HepG2 (cell line): ENCODE data around the gene ZFHX3. TPM values are rescaled to one million over a fixed set of nuclear protein-coding genes. Genes with fewer than 3 reads are reported as not detected.

Source experiments
- ATAC-seq: fragments of 200-7000 bp; cut with Tn5 transposase; 3 replicates; pipeline ENCODE4 v1.9.1; 2020; ENCODE audit warnings: mild to moderate bottlenecking, moderate library complexity
- BruUV-seq: library from RNA; stranded (reverse); fragments of 400-500 nt; replicated peaks from 2 replicates; lab custom pipeline; 2021; lab: Mats Ljungman, UMichigan
- CTCF ChIA-PET: fragments of 300-600 bp; formaldehyde crosslinking; extraction: SDS; loops from one replicate; lab custom pipeline; 2021; ENCODE audit warnings: low total read pairs, inconsistent platforms, low intra/inter-chr PET ratio; lab: Yijun Ruan, JAX
- POLR2A ChIA-PET: fragments of 350-600 bp; sonication (Branson Sonifier 250); formaldehyde crosslinking; loops from one replicate; lab custom pipeline; 2020; ENCODE audit warnings: antibody characterized with exemption, inconsistent platforms; lab: Yijun Ruan, JAX
- DNase-seq: peaks from one replicate; pipeline ENCODE4 v3.0.0-alpha.2; 2015; ENCODE audit warnings: low spot score
- FAIRE-seq: peaks from 3 replicates; lab custom pipeline; 2011; peaks lifted over from hg19 to GRCh38; lab: Jason Lieb, UNC
- H2AFZ ChIP-seq: one replicate; pipeline ENCODE4 v1.6.1; 2011; ENCODE audit warnings: low read length, inconsistent platforms
- H3K27ac ChIP-seq: fragments of 300-600 bp; 3 replicates; pipeline ENCODE4 v1.8.0; 2011; ENCODE audit warnings: mixed run types, mild to moderate bottlenecking, mixed read lengths, low read length, inconsistent platforms; ENCODE audit not compliant: insufficient read depth; ENCODE audit errors: extremely low read length
- H3K27me3 ChIP-seq, 2 experiments: fragments of 200-600 bp in 1 of 2; 2 replicates in 1 of 2; 3 replicates in 1 of 2; pipeline versions ENCODE4 v1.6.0 to v1.8.0; 2011; ENCODE audit warnings: low read length in 2 of 2, mild to moderate bottlenecking in 2 of 2, moderate library complexity in 2 of 2, inconsistent platforms in 1 of 2; ENCODE audit not compliant: insufficient read depth in 2 of 2, control insufficient read depth in 1 of 2
- H3K36me3 ChIP-seq, 2 experiments: fragments of 200-600 bp in 1 of 2; replicated peaks in 1 of 2; 2 replicates in 1 of 2; 3 replicates in 1 of 2; pipeline versions ENCODE4 v1.5.1 to v1.8.0; 2011; ENCODE audit warnings: low read length in 2 of 2, inconsistent platforms in 1 of 2; ENCODE audit not compliant: insufficient read depth in 2 of 2, control insufficient read depth in 1 of 2
- H3K4me1 ChIP-seq: 2 replicates; pipeline ENCODE4 v1.5.1; 2012; ENCODE audit warnings: low read length, inconsistent platforms; ENCODE audit not compliant: insufficient read depth
- H3K4me2 ChIP-seq: 2 replicates; pipeline ENCODE4 v1.6.0; 2011; ENCODE audit warnings: low read depth, low read length, inconsistent platforms
- H3K4me3 ChIP-seq, 3 experiments: fragments of 200-600 bp in 1 of 3; sonication (generic), shearing (Covaris generic) in 1 of 3; replicated peaks in 1 of 3; 2 replicates each; pipeline ENCODE4 v1.5.1; 2011 to 2016; ENCODE audit warnings: low read length in 3 of 3, inconsistent platforms in 2 of 3, low read depth in 2 of 3, mild to moderate bottlenecking in 2 of 3, control low read depth in 1 of 3, mixed read lengths in 1 of 3; ENCODE audit not compliant: insufficient read depth in 1 of 3
- H3K79me2 ChIP-seq: one replicate; pipeline ENCODE4 v1.6.1; 2011; ENCODE audit warnings: low read length, inconsistent platforms; ENCODE audit not compliant: insufficient read depth
- H3K9ac ChIP-seq: 2 replicates; pipeline ENCODE4 v1.6.0; 2011; ENCODE audit warnings: mild to moderate bottlenecking, low read depth, low read length, inconsistent platforms; ENCODE audit not compliant: insufficient read depth
- H3K9me3 ChIP-seq: 2 replicates; pipeline ENCODE4 v1.5.1; 2012; ENCODE audit warnings: mild to moderate bottlenecking, low read length
- H4K20me1 ChIP-seq: 2 replicates; pipeline ENCODE4 v1.6.0; 2011; ENCODE audit warnings: inconsistent platforms, mild to moderate bottlenecking, low read length, moderate library complexity; ENCODE audit not compliant: insufficient read depth
- CCDC6 ChIP-seq: sonication (generic); formaldehyde crosslinking; IDR thresholded peaks from 2 replicates; pipeline ENCODE4 v1.8.1; 2022; ENCODE audit warnings: mild to moderate bottlenecking, missing genetic modification reagents, moderate library complexity
- MEF2D ChIP-seq: sonication (generic); formaldehyde crosslinking; IDR thresholded peaks from 2 replicates; pipeline ENCODE4 v1.5.1; 2020; ENCODE audit warnings: mild to moderate bottlenecking, missing genetic modification reagents
- PAWR ChIP-seq: sonication (generic); formaldehyde crosslinking; IDR thresholded peaks from 2 replicates; pipeline ENCODE4 v1.4.0; 2020; ENCODE audit warnings: missing genetic modification reagents, mild to moderate bottlenecking, borderline replicate concordance
- RAD51 ChIP-seq: fragments of 450-650 bp; IDR thresholded peaks from 2 replicates; pipeline ENCODE4 v1.6.1; 2016; ENCODE audit warnings: borderline replicate concordance
- TAF15 ChIP-seq: fragments of 200-400 bp; formaldehyde crosslinking; IDR thresholded peaks from one replicate; pipeline ENCODE4 v1.6.1; 2018; ENCODE audit warnings: mild to moderate bottlenecking, low read depth, low read length; ENCODE audit not compliant: poor library complexity, severe bottlenecking
- TBX3 ChIP-seq: fragments of 450-650 bp; IDR thresholded peaks from 2 replicates; pipeline ENCODE4 v1.6.1; 2017; ENCODE audit warnings: antibody characterized with exemption, mild to moderate bottlenecking, inconsistent platforms, borderline replicate concordance
- ZBED4 ChIP-seq: sonication (generic); formaldehyde crosslinking; IDR thresholded peaks from 2 replicates; pipeline ENCODE4 v1.4.0; 2020; ENCODE audit warnings: missing genetic modification reagents, borderline replicate concordance
- ZFP90 ChIP-seq: sonication (generic); formaldehyde crosslinking; IDR thresholded peaks from 2 replicates; pipeline ENCODE4 v1.8.0; 2022; ENCODE audit warnings: missing genetic modification reagents, mild to moderate bottlenecking, inconsistent platforms, borderline replicate concordance
- ZIK1 ChIP-seq: sonication (generic); formaldehyde crosslinking; IDR thresholded peaks from 2 replicates; pipeline ENCODE4 v1.5.0; 2020; ENCODE audit warnings: mild to moderate bottlenecking, low read depth, missing genetic modification reagents, borderline replicate concordance
- ZNF3 ChIP-seq: IDR thresholded peaks from 2 replicates; pipeline ENCODE4 v1.7.0; 2017; ENCODE audit warnings: inconsistent platforms
- WGBS: methylation state at CpG from one replicate; pipeline ENCODE4 v1.1.6; 2017; ENCODE audit warnings: low lambda C conversion rate; 5-methylcytosine and 5-hydroxymethylcytosine counted together
- in situ Hi-C: cut with HindIII; loops from 2 replicates; pipeline ENCODE4 v1.10.0; 2017; ENCODE audit warnings: low pct_unique_long_range_greater_than_20kb; ENCODE audit not compliant: extremely low pct_ligation_motif_present
- intact Hi-C: fragments of 100-400 bp; cut with micrococcal nuclease; formaldehyde crosslinking; loops from one replicate; pipeline ENCODE4 v1.10.0; 2022; ENCODE audit not compliant: unreplicated experiment
- polyA plus RNA-seq, 8 experiments: library from polyadenylated mRNA; depleted of rRNA in 3 of 8; stranded (reverse) in 7 of 8; unstranded in 1 of 8; fragments of >200 nt; fragmentation: Illumina TruSeq in 4 of 8; extraction: Trizol in 4 of 8; gene quantifications; 2 replicates each; pipeline versions ENCODE4 v1.2.1 to v1.2.3, GENCODE V29; 2011 to 2016; ENCODE audit warnings: low read depth in 4 of 8, missing spikeins in 1 of 8, mixed read lengths in 1 of 8; ENCODE audit not compliant: insufficient read depth in 1 of 8
- total RNA-seq, 5 experiments: library from RNA; depleted of rRNA; stranded (reverse); fragments of >200 nt; fragmentation: Illumina TruSeq; extraction: Trizol; gene quantifications; 2 replicates each; pipeline ENCODE4 v1.2.3, GENCODE V29; 2016; ENCODE audit warnings: low read depth in 1 of 5
- TF ChIP-seq, protein P1 (sequence below): sonication (generic); formaldehyde crosslinking; IDR thresholded peaks from 2 replicates; pipeline ENCODE4 v1.4.0; 2020; ENCODE audit warnings: mild to moderate bottlenecking, missing genetic modification reagents

The ZFHX3 gene
- total and polyA plus RNA-seq, 2 of the 13 experiments (the other 11 are each of a cell fraction or from before 2014, with no cell fraction given) = 5.0 to 6.0 TPM

GRCh38 chr16:72783716-72784318 lies 264.1 kb downstream of the ZFHX3 start (continued):
- TF ChIP-seq, protein P1, sequence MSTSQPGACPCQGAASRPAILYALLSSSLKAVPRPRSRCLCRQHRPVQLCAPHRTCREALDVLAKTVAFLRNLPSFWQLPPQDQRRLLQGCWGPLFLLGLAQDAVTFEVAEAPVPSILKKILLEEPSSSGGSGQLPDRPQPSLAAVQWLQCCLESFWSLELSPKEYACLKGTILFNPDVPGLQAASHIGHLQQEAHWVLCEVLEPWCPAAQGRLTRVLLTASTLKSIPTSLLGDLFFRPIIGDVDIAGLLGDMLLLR (CRISPR knock-in tag) = no peak

DNA sequence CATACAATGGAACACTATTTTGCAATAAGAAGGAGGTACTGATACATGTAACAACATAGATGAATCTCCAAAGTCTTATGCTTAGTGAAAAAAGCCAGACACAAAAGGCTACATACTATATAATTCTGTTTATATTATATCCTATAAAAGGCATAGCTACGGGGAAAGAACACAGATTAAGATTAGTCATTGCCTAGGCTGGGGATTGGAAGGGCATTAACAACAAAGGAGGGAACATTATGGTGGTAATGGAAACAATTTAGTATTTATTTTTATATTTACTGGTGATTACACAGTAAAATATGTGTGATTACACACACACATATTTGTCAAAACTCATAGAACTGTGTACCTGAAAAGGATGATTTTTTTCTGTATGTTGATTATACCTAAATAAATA lies 278.1 kb downstream of the ZFHX3 start:
- Histone ChIP-seq H3K27me3 (no peaks in the 10 kb centered on the region; a peak in 1 of 5 replicates), H4K20me1 (no peaks in the 10 kb centered on the region), H3K4me1 (no peaks in the 10 kb centered on the region), H3K9ac (no peak overlapping the region), H3K36me3 (no peaks in the 10 kb centered on the region), H3K4me3 (no peak overlapping the region), H3K4me2 (no peak overlapping the region), H3K79me2 (no peaks in the 10 kb centered on the region), H2AFZ (no peak overlapping the region), H3K27ac (no peak overlapping the region), H3K9me3 (no peaks in the 10 kb centered on the region)
- intact Hi-C loops = no loop called here
- no peak for DNase-seq
- CTCF ChIA-PET = no interaction called here
- in situ Hi-C loops = no loop called here
- BruUV-seq = no TSS peak
- no peak for ATAC-seq
- POLR2A ChIA-PET = no interaction called here
- no peak for FAIRE-seq
- 96% methylated on average over 1 of the region's 1 CpG for WGBS
- TF ChIP-seq TBX3 (no peak), CCDC6 (CRISPR knock-in tag) (no peak), RAD51 (no peak), TAF15 (no peak), PAWR (no peak), ZFP90 (CRISPR knock-in tag) (no peak), ZNF3 (no peak), MEF2D (no peak), ZIK1 (CRISPR knock-in tag) (no peak), ZBED4 (CRISPR knock-in tag) (no peak)
